Activated naive CD4-positive, alpha-beta T cell treated with anti-CD3 and anti-CD28 coated beads, Interleukin-2, amount 50 U/mL, for 24 hours (primary cell): Measurements from ENCODE around the gene MYG1.

Experiments used
- H3K27ac Mint-ChIP-seq: one replicate; pipeline ENCODE4 v1.8.0; 2021; ENCODE audit warnings: mild to moderate bottlenecking, mixed read lengths
- H3K27me3 Mint-ChIP-seq: one replicate; pipeline ENCODE4 v1.8.0; 2021; ENCODE audit warnings: mixed read lengths
- H3K36me3 Mint-ChIP-seq: one replicate; pipeline ENCODE4 v1.8.0; 2021; ENCODE audit warnings: mixed read lengths
- H3K4me1 Mint-ChIP-seq: one replicate; pipeline ENCODE4 v1.8.0; 2021; ENCODE audit warnings: mixed read lengths
- H3K4me3 Mint-ChIP-seq: one replicate; pipeline ENCODE4 v1.8.0; 2021; ENCODE audit warnings: mild to moderate bottlenecking, mixed read lengths
- H3K9me3 Mint-ChIP-seq: one replicate; pipeline ENCODE4 v1.8.0; 2021; ENCODE audit warnings: mixed read lengths

The MYG1 gene

GRCh38 chr12:53332744-53333143, 33.2 kb downstream of the MYG1 start:
- peaks cover 16% of the 10 kb centered on the region for H3K27me3 Mint-ChIP-seq
- H3K4me1 Mint-ChIP-seq, result peaks cover 3% of the 10 kb centered on the region

GRCh38 chr12:53333289-53333688, 33.8 kb downstream of the MYG1 start:
- Mint-ChIP-seq H3K9me3 (no peaks in the 10 kb centered on the region), H3K27me3 (peaks cover 20% of the 10 kb centered on the region), H3K4me1 (peaks cover 5% of the 10 kb centered on the region), H3K36me3 (no peaks in the 10 kb centered on the region), H3K4me3 (no peak overlapping the region), H3K27ac (no peak overlapping the region)

More at GRCh38 chr12:53332744-53333143, 33.2 kb downstream of the MYG1 start:
- H3K4me3 Mint-ChIP-seq, result no peak overlapping the region
- H3K9me3 Mint-ChIP-seq, result no peaks in the 10 kb centered on the region
- H3K36me3 Mint-ChIP-seq, result no peaks in the 10 kb centered on the region
- H3K27ac Mint-ChIP-seq, result no peak overlapping the region

- H3K27me3 Mint-ChIP-seq, result peaks cover 23% of the 10 kb centered on the region
- no peaks in the 10 kb centered on the region for H3K9me3 Mint-ChIP-seq
- H3K36me3 Mint-ChIP-seq, result no peaks in the 10 kb centered on the region
- no peak overlapping the region for H3K4me3 Mint-ChIP-seq
- peaks cover 5% of the 10 kb centered on the region for H3K4me1 Mint-ChIP-seq
- H3K27ac Mint-ChIP-seq, result no peak overlapping the region
Observed at GRCh38 chr12:53333845-53334244, 34.4 kb downstream of the MYG1 start.

GRCh38 chr12:53334822-53335221, 35.3 kb downstream of the MYG1 start:
- H3K27me3 Mint-ChIP-seq, result peaks cover 23% of the 10 kb centered on the region
- no peaks in the 10 kb centered on the region for H3K9me3 Mint-ChIP-seq
- H3K27ac Mint-ChIP-seq, result no peak overlapping the region
- no peaks in the 10 kb centered on the region for H3K36me3 Mint-ChIP-seq
- peaks cover 5% of the 10 kb centered on the region for H3K4me1 Mint-ChIP-seq
- H3K4me3 Mint-ChIP-seq, result no peak overlapping the region

GRCh38 chr12:53336181-53336681, 36.7 kb downstream of the MYG1 start, which contains the start of gene SP7:
Gene SP7, minus strand, starts transcription at chr12:53336354. Its CDS starts 708 bp downstream, at chr12:53335646.
- Mint-ChIP-seq H3K27me3 (peaks cover 23% of the 10 kb centered on the region), H3K9me3 (no peaks in the 10 kb centered on the region)

GRCh38 chr12:53338017-53338416, 38.5 kb downstream of the MYG1 start:
- H3K36me3 Mint-ChIP-seq, result no peaks in the 10 kb centered on the region
- H3K9me3 Mint-ChIP-seq, result no peaks in the 10 kb centered on the region
- H3K4me3 Mint-ChIP-seq, result no peak overlapping the region
- H3K27me3 Mint-ChIP-seq, result peaks cover 21% of the 10 kb centered on the region
- H3K4me1 Mint-ChIP-seq, result peaks cover 8% of the 10 kb centered on the region
- no peak overlapping the region for H3K27ac Mint-ChIP-seq

More at GRCh38 chr12:53336181-53336681, 36.7 kb downstream of the MYG1 start, which contains the start of gene SP7:
- Mint-ChIP-seq H3K36me3 (no peaks in the 10 kb centered on the region), H3K4me1 (peaks cover 5% of the 10 kb centered on the region), H3K27ac (no peak within 1 kb of the TSS), H3K4me3 (no peak within 1 kb of the TSS)

- no peaks in the 10 kb centered on the region for H3K36me3 Mint-ChIP-seq
- no peaks in the 10 kb centered on the region for H3K9me3 Mint-ChIP-seq
- H3K4me3 Mint-ChIP-seq, result no peak overlapping the region
- H3K27ac Mint-ChIP-seq, result no peak overlapping the region
- peaks cover 16% of the 10 kb centered on the region for H3K4me1 Mint-ChIP-seq
- peaks cover 19% of the 10 kb centered on the region for H3K27me3 Mint-ChIP-seq
Observed at GRCh38 chr12:53338916-53339315, 39.4 kb downstream of the MYG1 start.

- peaks cover 28% of the 10 kb centered on the region for H3K4me1 Mint-ChIP-seq
- no peak overlapping the region for H3K27ac Mint-ChIP-seq
- H3K27me3 Mint-ChIP-seq, result peaks cover 19% of the 10 kb centered on the region
- no peaks in the 10 kb centered on the region for H3K36me3 Mint-ChIP-seq
- no peak overlapping the region for H3K4me3 Mint-ChIP-seq
- no peaks in the 10 kb centered on the region for H3K9me3 Mint-ChIP-seq
Observed at GRCh38 chr12:53340398-53340797, 40.9 kb downstream of the MYG1 start.

GRCh38 chr12:53343449-53343848, 44.0 kb downstream of the MYG1 start:
- H3K4me1 Mint-ChIP-seq, result peaks cover 22% of the 10 kb centered on the region
- no peaks in the 10 kb centered on the region for H3K36me3 Mint-ChIP-seq
- peaks cover under 1% of the 10 kb centered on the region for H3K27me3 Mint-ChIP-seq
- H3K4me3 Mint-ChIP-seq, result peak overlapping the region; percentile 61
- H3K9me3 Mint-ChIP-seq, result no peaks in the 10 kb centered on the region
- H3K27ac Mint-ChIP-seq, result no peak overlapping the region

GRCh38 chr12:53343969-53344368, 44.5 kb downstream of the MYG1 start:
- Mint-ChIP-seq H3K9me3 (no peaks in the 10 kb centered on the region), H3K4me1 (peaks cover 22% of the 10 kb centered on the region), H3K4me3 (peak overlapping the region; percentile 70), H3K27me3 (no peaks in the 10 kb centered on the region), H3K27ac (peak overlapping the region; percentile 14), H3K36me3 (no peaks in the 10 kb centered on the region)

- H3K36me3 Mint-ChIP-seq, result no peaks in the 10 kb centered on the region
- no peaks in the 10 kb centered on the region for H3K27me3 Mint-ChIP-seq
- H3K9me3 Mint-ChIP-seq, result no peaks in the 10 kb centered on the region
- H3K27ac Mint-ChIP-seq, result no peak overlapping the region
- peak overlapping the region; percentile 70 for H3K4me3 Mint-ChIP-seq
- peaks cover 22% of the 10 kb centered on the region for H3K4me1 Mint-ChIP-seq
Observed at GRCh38 chr12:53344487-53344823, 45.0 kb downstream of the MYG1 start.

- H3K4me1 Mint-ChIP-seq, result peaks cover 22% of the 10 kb centered on the region
- peak overlapping the region; percentile 93 for H3K27ac Mint-ChIP-seq
- H3K27me3 Mint-ChIP-seq, result no peaks in the 10 kb centered on the region
- H3K36me3 Mint-ChIP-seq, result no peaks in the 10 kb centered on the region
- no peaks in the 10 kb centered on the region for H3K9me3 Mint-ChIP-seq
- H3K4me3 Mint-ChIP-seq, result peak overlapping the region; percentile 99
Observed at GRCh38 chr12:53344824-53345485, 45.5 kb downstream of the MYG1 start.

GRCh38 chr12:53345486-53346188, 46.1 kb downstream of the MYG1 start:
- Mint-ChIP-seq H3K27me3 (no peaks in the 10 kb centered on the region), H3K27ac (no peak overlapping the region), H3K36me3 (no peaks in the 10 kb centered on the region), H3K4me3 (peak overlapping the region; percentile 99), H3K4me1 (peaks cover 22% of the 10 kb centered on the region), H3K9me3 (no peaks in the 10 kb centered on the region)

GRCh38 chr12:53346491-53346890, 47.0 kb downstream of the MYG1 start:
- H3K4me3 Mint-ChIP-seq, result no peak overlapping the region
- H3K27me3 Mint-ChIP-seq, result no peaks in the 10 kb centered on the region
- no peak overlapping the region for H3K27ac Mint-ChIP-seq
- peaks cover 22% of the 10 kb centered on the region for H3K4me1 Mint-ChIP-seq
- H3K36me3 Mint-ChIP-seq, result no peaks in the 10 kb centered on the region
- no peaks in the 10 kb centered on the region for H3K9me3 Mint-ChIP-seq

GRCh38 chr12:53347905-53348304, 48.4 kb downstream of the MYG1 start:
- Mint-ChIP-seq H3K27ac (no peak overlapping the region), H3K36me3 (no peaks in the 10 kb centered on the region), H3K9me3 (no peaks in the 10 kb centered on the region), H3K4me1 (peaks cover 27% of the 10 kb centered on the region), H3K27me3 (no peaks in the 10 kb centered on the region), H3K4me3 (no peak overlapping the region)
